RWPE2 (cell line): ENCODE data around the gene LYPD8.
A peak's percentile ranks its signal among the peaks of the same experiment; 100 is the strongest.

Experiments used
- ATAC-seq: fragments of 200-7000 bp; cut with Tn5 transposase; 3 replicates; pipeline ENCODE4 v1.9.1; 2021; ENCODE audit warnings: low read depth
- DNase-seq: peaks from one replicate; pipeline ENCODE4 v3.0.0-alpha.2; 2020; ENCODE audit warnings: low spot score
- H3K27ac ChIP-seq: fragments of 450-650 bp; 2 replicates; pipeline ENCODE4 v1.5.1; 2017; ENCODE audit warnings: mild to moderate bottlenecking; ENCODE audit not compliant: poor library complexity, severe bottlenecking
- H3K27me3 ChIP-seq: fragments of 250-450 bp; sonication (Bioruptor Pico); 2 replicates; pipeline ENCODE4 v1.5.1; 2021; ENCODE audit warnings: mild to moderate bottlenecking, moderate library complexity; ENCODE audit not compliant: insufficient read depth, poor library complexity, severe bottlenecking
- H3K36me3 ChIP-seq: fragments of 250-450 bp; sonication (Bioruptor Pico); 2 replicates; pipeline ENCODE4 v1.5.1; 2020; ENCODE audit warnings: low read depth, mild to moderate bottlenecking, moderate library complexity
- H3K4me1 ChIP-seq: fragments of 250-450 bp; sonication (Bioruptor Pico); 2 replicates; pipeline ENCODE4 v1.5.1; 2021; ENCODE audit warnings: mild to moderate bottlenecking, moderate library complexity; ENCODE audit not compliant: insufficient read depth, poor library complexity, severe bottlenecking
- H3K4me3 ChIP-seq: fragments of 250-450 bp; sonication (Bioruptor Pico); 2 replicates; pipeline ENCODE4 v1.5.1; 2021; ENCODE audit warnings: mild to moderate bottlenecking, moderate library complexity; ENCODE audit not compliant: severe bottlenecking
- H3K9me3 ChIP-seq: fragments of 250-450 bp; sonication (Bioruptor Pico); 2 replicates; pipeline ENCODE4 v1.5.1; 2021; ENCODE audit warnings: mild to moderate bottlenecking, moderate library complexity; ENCODE audit not compliant: severe bottlenecking
- CTCF ChIP-seq: fragments of 450-650 bp; IDR thresholded peaks from one replicate; pipeline ENCODE4 v1.5.1; 2017; ENCODE audit warnings: mild to moderate bottlenecking, moderate library complexity; ENCODE audit not compliant: poor library complexity, severe bottlenecking

LYPD8 gene

GRCh38 chr1:248756151-248756550 lies 592 bp upstream of the LYPD8 start:
- H3K4me1 ChIP-seq, result no peaks in the 10 kb centered on the region
- H3K4me3 ChIP-seq, result no peak overlapping the region
- TF ChIP-seq CTCF, result no peak
- ATAC-seq, result no peak
- H3K27ac ChIP-seq, result no peak overlapping the region
- no peak for DNase-seq
- no peaks in the 10 kb centered on the region for H3K27me3 ChIP-seq
- no peaks in the 10 kb centered on the region for H3K9me3 ChIP-seq
- H3K36me3 ChIP-seq, result no peaks in the 10 kb centered on the region

- H3K27me3 ChIP-seq, result no peaks in the 10 kb centered on the region
- no peak overlapping the region for H3K4me3 ChIP-seq
- DNase-seq (no peak), ATAC-seq (no peak)
- no peak for TF ChIP-seq CTCF
- H3K27ac ChIP-seq, result no peak overlapping the region
- no peaks in the 10 kb centered on the region for H3K36me3 ChIP-seq
- H3K9me3 ChIP-seq, result no peaks in the 10 kb centered on the region
- no peaks in the 10 kb centered on the region for H3K4me1 ChIP-seq
These were observed 1.8 kb downstream of the LYPD8 start for GRCh38 chr1:248753708-248754280.

GRCh38 chr1:248753029-248753594 lies 2.4 kb downstream of the LYPD8 start:
- no peak overlapping the region for H3K4me3 ChIP-seq
- ATAC-seq (no peak), DNase-seq (no peak)
- H3K36me3 ChIP-seq, result no peaks in the 10 kb centered on the region
- H3K4me1 ChIP-seq, result no peaks in the 10 kb centered on the region
- H3K27ac ChIP-seq, result no peak overlapping the region
- no peaks in the 10 kb centered on the region for H3K9me3 ChIP-seq
- H3K27me3 ChIP-seq, result no peaks in the 10 kb centered on the region
- TF ChIP-seq CTCF, result no peak

- ATAC-seq (peak; percentile 58), DNase-seq (no peak)
- H3K4me3 ChIP-seq, result no peak overlapping the region
- no peak overlapping the region for H3K27ac ChIP-seq
- H3K9me3 ChIP-seq, result no peaks in the 10 kb centered on the region
- H3K36me3 ChIP-seq, result no peaks in the 10 kb centered on the region
- TF ChIP-seq CTCF, result no peak
- no peaks in the 10 kb centered on the region for H3K27me3 ChIP-seq
- H3K4me1 ChIP-seq, result no peaks in the 10 kb centered on the region
These were observed 3.2 kb downstream of the LYPD8 start for GRCh38 chr1:248752161-248753028.
